HUES48 (cell line): ENCODE measurements around the gene ARHGAP42.
"Not testable (repeated sequence)": the region's sequence is repeated elsewhere in the genome, so short reads cannot be mapped to it uniquely, and the experiment has no call there.

Source experiments
- H3K27ac ChIP-seq: one replicate; pipeline ENCODE4 v1.7.0; 2013; ENCODE audit warnings: low read depth, low read length, inconsistent platforms
- H3K27me3 ChIP-seq: 2 replicates; pipeline ENCODE4 v1.6.1; 2013; ENCODE audit warnings: mild to moderate bottlenecking, low read length; ENCODE audit not compliant: control insufficient read depth, insufficient read depth
- H3K36me3 ChIP-seq: 2 replicates; pipeline ENCODE4 v1.6.1; 2013; ENCODE audit warnings: low read length; ENCODE audit not compliant: control insufficient read depth, insufficient read depth
- H3K4me1 ChIP-seq: 2 replicates; pipeline ENCODE4 v1.6.1; 2013; ENCODE audit warnings: mild to moderate bottlenecking, low read length; ENCODE audit not compliant: control insufficient read depth, insufficient read depth
- H3K4me3 ChIP-seq: 2 replicates; pipeline ENCODE4 v1.5.1; 2013; ENCODE audit warnings: mild to moderate bottlenecking, low read depth, low read length
- H3K9ac ChIP-seq: 2 replicates; pipeline ENCODE4 v1.6.1; 2013; ENCODE audit warnings: mild to moderate bottlenecking, low read depth, low read length, moderate library complexity
- H3K9me3 ChIP-seq: 2 replicates; pipeline ENCODE4 v1.6.1; 2013; ENCODE audit warnings: low read length; ENCODE audit not compliant: control insufficient read depth, insufficient read depth

The ARHGAP42 gene

GRCh38 chr11:100666816-100667215 lies 20.3 kb upstream of the ARHGAP42 start:
- peaks cover 24% of the 10 kb centered on the region for H3K4me1 ChIP-seq
- H3K9ac ChIP-seq, H3K4me3 ChIP-seq, H3K27me3 ChIP-seq, H3K36me3 ChIP-seq, H3K27ac ChIP-seq, H3K9me3 ChIP-seq: not testable (repeated sequence)

GRCh38 chr11:100667449-100667848 lies 19.6 kb upstream of the ARHGAP42 start:
- H3K36me3 ChIP-seq: no peaks in the 10 kb centered on the region
- H3K27ac ChIP-seq: no peak overlapping the region
- no peaks in the 10 kb centered on the region for H3K27me3 ChIP-seq
- H3K9ac ChIP-seq: no peak overlapping the region
- H3K4me3 ChIP-seq: no peak overlapping the region
- H3K9me3 ChIP-seq: no peaks in the 10 kb centered on the region
- H3K4me1 ChIP-seq: peaks cover 24% of the 10 kb centered on the region

- Histone ChIP-seq H3K36me3 (no peaks in the 10 kb centered on the region), H3K27ac (no peak overlapping the region), H3K9ac (no peak overlapping the region), H3K4me3 (no peak overlapping the region), H3K9me3 (no peaks in the 10 kb centered on the region), H3K4me1 (peaks cover 8% of the 10 kb centered on the region; the same call in 1 of the 2 replicates), H3K27me3 (no peaks in the 10 kb centered on the region)
These were observed 16.9 kb upstream of the ARHGAP42 start for GRCh38 chr11:100670140-100670539.

- no peaks in the 10 kb centered on the region for H3K9me3 ChIP-seq
- H3K36me3 ChIP-seq: no peaks in the 10 kb centered on the region
- H3K27me3 ChIP-seq: no peaks in the 10 kb centered on the region
- H3K27ac ChIP-seq: no peak overlapping the region
- H3K9ac ChIP-seq: no peak overlapping the region
- peaks cover 2% of the 10 kb centered on the region for H3K4me1 ChIP-seq
- no peak overlapping the region for H3K4me3 ChIP-seq
These were observed 15.6 kb upstream of the ARHGAP42 start for GRCh38 chr11:100671471-100671870.

GRCh38 chr11:100672498-100673033 lies 14.5 kb upstream of the ARHGAP42 start:
- no peaks in the 10 kb centered on the region for H3K27me3 ChIP-seq

GRCh38 chr11:100673063-100673462 lies 14.0 kb upstream of the ARHGAP42 start:
- H3K4me1 ChIP-seq: peaks cover 9% of the 10 kb centered on the region
- no peak overlapping the region for H3K4me3 ChIP-seq
- H3K9me3 ChIP-seq: no peaks in the 10 kb centered on the region
- H3K27me3 ChIP-seq: no peaks in the 10 kb centered on the region
- H3K36me3 ChIP-seq: no peaks in the 10 kb centered on the region
- no peak overlapping the region for H3K27ac ChIP-seq
- no peak overlapping the region for H3K9ac ChIP-seq

More at GRCh38 chr11:100672498-100673033, 14.5 kb upstream of the ARHGAP42 start:
- no peaks in the 10 kb centered on the region for H3K36me3 ChIP-seq
- H3K4me3 ChIP-seq: no peak overlapping the region
- no peak overlapping the region for H3K9ac ChIP-seq
- H3K27ac ChIP-seq: no peak overlapping the region
- H3K4me1 ChIP-seq: peaks cover 7% of the 10 kb centered on the region
- no peaks in the 10 kb centered on the region for H3K9me3 ChIP-seq

- no peak overlapping the region for H3K4me3 ChIP-seq
- H3K27me3 ChIP-seq: no peaks in the 10 kb centered on the region
- H3K27ac ChIP-seq: no peak overlapping the region
- no peaks in the 10 kb centered on the region for H3K36me3 ChIP-seq
- H3K9me3 ChIP-seq: no peaks in the 10 kb centered on the region
- peaks cover 9% of the 10 kb centered on the region for H3K4me1 ChIP-seq
- H3K9ac ChIP-seq: no peak overlapping the region
These were observed 12.9 kb upstream of the ARHGAP42 start for GRCh38 chr11:100674212-100674611.

GRCh38 chr11:100675115-100675650 lies 11.9 kb upstream of the ARHGAP42 start:
- H3K27ac ChIP-seq: no peak overlapping the region
- H3K4me3 ChIP-seq: no peak overlapping the region

GRCh38 chr11:100676901-100677300 lies 10.2 kb upstream of the ARHGAP42 start:
- H3K9me3 ChIP-seq: no peaks in the 10 kb centered on the region
- peak overlapping the region; percentile 12; the same call in 1 of the 2 replicates for H3K9ac ChIP-seq
- peaks cover 9% of the 10 kb centered on the region for H3K4me1 ChIP-seq
- no peaks in the 10 kb centered on the region for H3K36me3 ChIP-seq
- no peaks in the 10 kb centered on the region for H3K27me3 ChIP-seq
- H3K4me3 ChIP-seq: no peak overlapping the region; the same call in 1 of the 2 replicates
- H3K27ac ChIP-seq: peak overlapping the region; percentile 89

More at GRCh38 chr11:100675115-100675650, 11.9 kb upstream of the ARHGAP42 start:
- H3K4me1 ChIP-seq: peaks cover 9% of the 10 kb centered on the region
- no peaks in the 10 kb centered on the region for H3K27me3 ChIP-seq
- H3K9ac ChIP-seq: no peak overlapping the region
- H3K36me3 ChIP-seq: no peaks in the 10 kb centered on the region
- no peaks in the 10 kb centered on the region for H3K9me3 ChIP-seq

- Histone ChIP-seq H3K9me3 (no peaks in the 10 kb centered on the region), H3K9ac (no peak overlapping the region)
These were observed 9.3 kb upstream of the ARHGAP42 start for GRCh38 chr11:100677796-100678195.

GRCh38 chr11:100680070-100680469 lies 7.0 kb upstream of the ARHGAP42 start:
- no peaks in the 10 kb centered on the region for H3K36me3 ChIP-seq
- no peak overlapping the region for H3K4me3 ChIP-seq
- H3K4me1 ChIP-seq: peaks cover 23% of the 10 kb centered on the region
- H3K9me3 ChIP-seq: no peaks in the 10 kb centered on the region
- no peak overlapping the region for H3K27ac ChIP-seq
- no peak overlapping the region for H3K9ac ChIP-seq
- no peaks in the 10 kb centered on the region for H3K27me3 ChIP-seq

More at GRCh38 chr11:100677796-100678195, 9.3 kb upstream of the ARHGAP42 start:
- no peaks in the 10 kb centered on the region for H3K27me3 ChIP-seq
- no peak overlapping the region for H3K4me3 ChIP-seq
- no peaks in the 10 kb centered on the region for H3K36me3 ChIP-seq
- H3K4me1 ChIP-seq: peaks cover 9% of the 10 kb centered on the region
- H3K27ac ChIP-seq: no peak overlapping the region
